Fibroblast of pulmonary artery (primary cell): ENCODE results near the gene NLGN3.

Experiments used
- DNase-seq: peaks from one replicate; pipeline ENCODE4 v3.0.0-alpha.2; 2010; ENCODE audit warnings: low read depth
- H3K4me3 ChIP-seq: replicated peaks from 2 replicates; pipeline ENCODE4 v1.5.1; 2011; ENCODE audit warnings: low read depth, mild to moderate bottlenecking, control low read depth, low read length, moderate library complexity
- CTCF ChIP-seq: IDR thresholded peaks from 2 replicates; pipeline ENCODE4 v1.5.1; 2011; ENCODE audit warnings: mild to moderate bottlenecking, control low read depth, low read length, inconsistent platforms; ENCODE audit errors: missing control alignments

The NLGN3 gene

GRCh38 chrX:71184803-71185495, 40.3 kb downstream of the NLGN3 start:
- no peak for DNase-seq
- no peak overlapping the region for H3K4me3 ChIP-seq
- TF ChIP-seq CTCF = no peak

GRCh38 chrX:71191248-71191647, 46.6 kb downstream of the NLGN3 start:
- DNase-seq = no peak
- TF ChIP-seq CTCF = no peak
- H3K4me3 ChIP-seq = no peak overlapping the region

GRCh38 chrX:71195964-71196649, 51.5 kb downstream of the NLGN3 start:
- DNase-seq = no peak
- no peak for TF ChIP-seq CTCF
- H3K4me3 ChIP-seq = no peak overlapping the region

- H3K4me3 ChIP-seq = no peak overlapping the region
- TF ChIP-seq CTCF = no peak
- no peak for DNase-seq
Measured at GRCh38 chrX:71198066-71198465, 53.4 kb downstream of the NLGN3 start.

- no peak overlapping the region for H3K4me3 ChIP-seq
- DNase-seq = no peak
- TF ChIP-seq CTCF = no peak
Measured at GRCh38 chrX:71199252-71200008, 54.8 kb downstream of the NLGN3 start.

- no peak for TF ChIP-seq CTCF
- no peak for DNase-seq
- H3K4me3 ChIP-seq = no peak overlapping the region
Measured at GRCh38 chrX:71210816-71211215, 66.2 kb downstream of the NLGN3 start.
